HepG2 (cell line): ENCODE results near the gene SSR2. TPM values are rescaled to one million over a fixed set of nuclear protein-coding genes. Genes with fewer than 3 reads are reported as not detected.

Experiments
- ARNT2 ChIP-seq: sonication (generic); formaldehyde crosslinking; IDR thresholded peaks from 2 replicates; pipeline ENCODE4 v1.8.0; 2022; ENCODE audit warnings: mild to moderate bottlenecking, low read depth, missing genetic modification reagents, moderate library complexity
- CREM ChIP-seq, 2 experiments: sonication (generic) in 1 of 2; formaldehyde crosslinking in 1 of 2; IDR thresholded peaks; 2 replicates each; pipeline versions ENCODE4 v1.4.0 to v1.6.1; 2016 to 2020; ENCODE audit warnings: antibody characterized with exemption in 1 of 2, mild to moderate bottlenecking in 1 of 2, missing genetic modification reagents in 1 of 2
- FOXA3 ChIP-seq: IDR thresholded peaks from 2 replicates; pipeline ENCODE4 v1.6.1; 2016; ENCODE audit warnings: missing genetic modification reagents, missing compliant biosample characterization
- GZF1 ChIP-seq: sonication (generic); formaldehyde crosslinking; IDR thresholded peaks from 2 replicates; pipeline ENCODE4 v1.5.1; 2020; ENCODE audit warnings: mild to moderate bottlenecking, missing genetic modification reagents
- HNRNPL ChIP-seq: fragments of 200-400 bp; formaldehyde crosslinking; IDR thresholded peaks from 2 replicates; pipeline ENCODE4 v1.6.1; 2017; ENCODE audit warnings: mild to moderate bottlenecking, low read depth, low read length
- HNRNPLL ChIP-seq: fragments of 200-400 bp; formaldehyde crosslinking; IDR thresholded peaks from 2 replicates; pipeline ENCODE4 v1.6.1; 2017; ENCODE audit warnings: mild to moderate bottlenecking, low read depth, low read length; ENCODE audit not compliant: poor library complexity, severe bottlenecking
- PHF8 ChIP-seq: sonication (generic); formaldehyde crosslinking; IDR thresholded peaks from 2 replicates; pipeline ENCODE4 v1.5.0; 2020; ENCODE audit warnings: missing genetic modification reagents
- RAD21 ChIP-seq: fragments of 450-650 bp; formaldehyde crosslinking; IDR thresholded peaks from 2 replicates; pipeline ENCODE4 v1.5.0; 2020; ENCODE audit warnings: mild to moderate bottlenecking
- RELA ChIP-seq: sonication (generic); formaldehyde crosslinking; IDR thresholded peaks from 2 replicates; pipeline ENCODE4 v1.4.0; 2020; ENCODE audit warnings: missing genetic modification reagents
- SRF ChIP-seq: IDR thresholded peaks from 2 replicates; pipeline ENCODE4 v1.6.1; 2011; ENCODE audit warnings: mild to moderate bottlenecking, low read depth, low read length, moderate library complexity
- TARDBP ChIP-seq: sonication (generic); formaldehyde crosslinking; IDR thresholded peaks from 2 replicates; pipeline ENCODE4 v1.8.0; 2022; ENCODE audit warnings: mild to moderate bottlenecking, missing genetic modification reagents
- ZNF10 ChIP-seq: sonication (generic); formaldehyde crosslinking; IDR thresholded peaks from 2 replicates; pipeline ENCODE4 v1.4.0; 2020; ENCODE audit warnings: mild to moderate bottlenecking, low read depth, missing genetic modification reagents, borderline replicate concordance
- ZNF232 ChIP-seq: sonication (generic); formaldehyde crosslinking; IDR thresholded peaks from 2 replicates; pipeline ENCODE4 v1.4.0; 2020; ENCODE audit warnings: missing genetic modification reagents, borderline replicate concordance
- ZNF253 ChIP-seq: sonication (generic); formaldehyde crosslinking; IDR thresholded peaks from 2 replicates; pipeline ENCODE4 v1.8.0; 2022; ENCODE audit warnings: mild to moderate bottlenecking, missing genetic modification reagents, borderline replicate concordance
- ZNF275 ChIP-seq: sonication (generic); formaldehyde crosslinking; IDR thresholded peaks from 2 replicates; pipeline ENCODE4 v1.8.0; 2022; ENCODE audit warnings: missing genetic modification reagents, mild to moderate bottlenecking, inconsistent platforms, borderline replicate concordance
- ZNF335 ChIP-seq: sonication (generic); formaldehyde crosslinking; IDR thresholded peaks from 2 replicates; pipeline ENCODE4 v1.4.0; 2020; ENCODE audit warnings: missing genetic modification reagents
- ZNF451 ChIP-seq: sonication (generic); formaldehyde crosslinking; IDR thresholded peaks from 2 replicates; pipeline ENCODE4 v1.5.0; 2020; ENCODE audit warnings: mild to moderate bottlenecking, missing genetic modification reagents
- ZNF607 ChIP-seq: sonication (generic); formaldehyde crosslinking; IDR thresholded peaks from 2 replicates; pipeline ENCODE4 v1.5.1; 2020; ENCODE audit warnings: missing genetic modification reagents, mild to moderate bottlenecking, borderline replicate concordance
- polyA plus RNA-seq, 8 experiments: library from polyadenylated mRNA; depleted of rRNA in 3 of 8; stranded (reverse) in 7 of 8; unstranded in 1 of 8; fragments of >200 nt; fragmentation: Illumina TruSeq in 4 of 8; extraction: Trizol in 4 of 8; gene quantifications; 2 replicates each; pipeline versions ENCODE4 v1.2.1 to v1.2.3, GENCODE V29; 2011 to 2016; ENCODE audit warnings: low read depth in 4 of 8, missing spikeins in 1 of 8, mixed read lengths in 1 of 8; ENCODE audit not compliant: insufficient read depth in 1 of 8
- total RNA-seq, 5 experiments: library from RNA; depleted of rRNA; stranded (reverse); fragments of >200 nt; fragmentation: Illumina TruSeq; extraction: Trizol; gene quantifications; 2 replicates each; pipeline ENCODE4 v1.2.3, GENCODE V29; 2016; ENCODE audit warnings: low read depth in 1 of 5
- TF ChIP-seq, protein P1 (sequence below): sonication (generic); formaldehyde crosslinking; IDR thresholded peaks from 2 replicates; pipeline ENCODE4 v1.8.1; 2022; ENCODE audit warnings: low read depth, mild to moderate bottlenecking, missing genetic modification reagents
- TF ChIP-seq, protein P2 (sequence below): sonication (generic); formaldehyde crosslinking; IDR thresholded peaks from 2 replicates; pipeline ENCODE4 v1.4.0; 2020; ENCODE audit warnings: mild to moderate bottlenecking, missing genetic modification reagents, borderline replicate concordance

SSR2 gene
- total and polyA plus RNA-seq, 2 of the 13 experiments (the other 11 are each of a cell fraction or from before 2014, with no cell fraction given), result 284 to 461 TPM

GRCh38 chr1:156054500-156055280, 33.9 kb upstream of the SSR2 start, which contains the start of gene LAMTOR2 (continued):
- TF ChIP-seq CREM (IDR thresholded peaks at IDR 0.05) (peak; percentile 100), CREM (CRISPR knock-in tag; IDR thresholded peaks at IDR 0.05) (no peak), ZNF275 (peak; percentile 74; the same call in 1 of the 2 replicates), PHF8 (peak; percentile 96), HNRNPL (peak; percentile 72; the same call in 1 of the 2 replicates), HNRNPLL (peak; percentile 59), ZNF335 (CRISPR knock-in tag) (peak; percentile 85; the same call in 1 of the 2 replicates), ZNF10 (CRISPR knock-in tag) (no peak), ARNT2 (CRISPR knock-in tag) (peak; percentile 69; the same call in 1 of the 2 replicates), RELA (CRISPR knock-in tag) (0 out of 2 replicates have a peak, but pooled peaks have one; percentile 30), FOXA3 (CRISPR knock-in tag) (peak; percentile 57; the same call in 1 of the 2 replicates), ZNF253 (CRISPR knock-in tag) (no peak), ZNF232 (CRISPR knock-in tag) (no peak), ZNF451 (peak; percentile 50; the same call in 1 of the 2 replicates), SRF (no peak), TARDBP (CRISPR knock-in tag) (peak; percentile 75), RAD21 (CRISPR knock-in tag) (peak; percentile 59), GZF1 (no peak), ZNF607 (CRISPR knock-in tag) (0 out of 2 replicates have a peak, but pooled peaks have one; percentile 41)
- TF ChIP-seq, protein P1, sequence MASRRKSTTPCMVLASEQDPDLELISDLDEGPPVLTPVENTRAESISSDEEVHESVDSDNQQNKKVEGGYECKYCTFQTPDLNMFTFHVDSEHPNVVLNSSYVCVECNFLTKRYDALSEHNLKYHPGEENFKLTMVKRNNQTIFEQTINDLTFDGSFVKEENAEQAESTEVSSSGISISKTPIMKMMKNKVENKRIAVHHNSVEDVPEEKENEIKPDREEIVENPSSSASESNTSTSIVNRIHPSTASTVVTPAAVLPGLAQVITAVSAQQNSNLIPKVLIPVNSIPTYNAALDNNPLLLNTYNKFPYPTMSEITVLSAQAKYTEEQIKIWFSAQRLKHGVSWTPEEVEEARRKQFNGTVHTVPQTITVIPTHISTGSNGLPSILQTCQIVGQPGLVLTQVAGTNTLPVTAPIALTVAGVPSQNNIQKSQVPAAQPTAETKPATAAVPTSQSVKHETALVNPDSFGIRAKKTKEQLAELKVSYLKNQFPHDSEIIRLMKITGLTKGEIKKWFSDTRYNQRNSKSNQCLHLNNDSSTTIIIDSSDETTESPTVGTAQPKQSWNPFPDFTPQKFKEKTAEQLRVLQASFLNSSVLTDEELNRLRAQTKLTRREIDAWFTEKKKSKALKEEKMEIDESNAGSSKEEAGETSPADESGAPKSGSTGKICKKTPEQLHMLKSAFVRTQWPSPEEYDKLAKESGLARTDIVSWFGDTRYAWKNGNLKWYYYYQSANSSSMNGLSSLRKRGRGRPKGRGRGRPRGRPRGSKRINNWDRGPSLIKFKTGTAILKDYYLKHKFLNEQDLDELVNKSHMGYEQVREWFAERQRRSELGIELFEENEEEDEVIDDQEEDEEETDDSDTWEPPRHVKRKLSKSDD (CRISPR knock-in tag), result no peak
- TF ChIP-seq, protein P2, sequence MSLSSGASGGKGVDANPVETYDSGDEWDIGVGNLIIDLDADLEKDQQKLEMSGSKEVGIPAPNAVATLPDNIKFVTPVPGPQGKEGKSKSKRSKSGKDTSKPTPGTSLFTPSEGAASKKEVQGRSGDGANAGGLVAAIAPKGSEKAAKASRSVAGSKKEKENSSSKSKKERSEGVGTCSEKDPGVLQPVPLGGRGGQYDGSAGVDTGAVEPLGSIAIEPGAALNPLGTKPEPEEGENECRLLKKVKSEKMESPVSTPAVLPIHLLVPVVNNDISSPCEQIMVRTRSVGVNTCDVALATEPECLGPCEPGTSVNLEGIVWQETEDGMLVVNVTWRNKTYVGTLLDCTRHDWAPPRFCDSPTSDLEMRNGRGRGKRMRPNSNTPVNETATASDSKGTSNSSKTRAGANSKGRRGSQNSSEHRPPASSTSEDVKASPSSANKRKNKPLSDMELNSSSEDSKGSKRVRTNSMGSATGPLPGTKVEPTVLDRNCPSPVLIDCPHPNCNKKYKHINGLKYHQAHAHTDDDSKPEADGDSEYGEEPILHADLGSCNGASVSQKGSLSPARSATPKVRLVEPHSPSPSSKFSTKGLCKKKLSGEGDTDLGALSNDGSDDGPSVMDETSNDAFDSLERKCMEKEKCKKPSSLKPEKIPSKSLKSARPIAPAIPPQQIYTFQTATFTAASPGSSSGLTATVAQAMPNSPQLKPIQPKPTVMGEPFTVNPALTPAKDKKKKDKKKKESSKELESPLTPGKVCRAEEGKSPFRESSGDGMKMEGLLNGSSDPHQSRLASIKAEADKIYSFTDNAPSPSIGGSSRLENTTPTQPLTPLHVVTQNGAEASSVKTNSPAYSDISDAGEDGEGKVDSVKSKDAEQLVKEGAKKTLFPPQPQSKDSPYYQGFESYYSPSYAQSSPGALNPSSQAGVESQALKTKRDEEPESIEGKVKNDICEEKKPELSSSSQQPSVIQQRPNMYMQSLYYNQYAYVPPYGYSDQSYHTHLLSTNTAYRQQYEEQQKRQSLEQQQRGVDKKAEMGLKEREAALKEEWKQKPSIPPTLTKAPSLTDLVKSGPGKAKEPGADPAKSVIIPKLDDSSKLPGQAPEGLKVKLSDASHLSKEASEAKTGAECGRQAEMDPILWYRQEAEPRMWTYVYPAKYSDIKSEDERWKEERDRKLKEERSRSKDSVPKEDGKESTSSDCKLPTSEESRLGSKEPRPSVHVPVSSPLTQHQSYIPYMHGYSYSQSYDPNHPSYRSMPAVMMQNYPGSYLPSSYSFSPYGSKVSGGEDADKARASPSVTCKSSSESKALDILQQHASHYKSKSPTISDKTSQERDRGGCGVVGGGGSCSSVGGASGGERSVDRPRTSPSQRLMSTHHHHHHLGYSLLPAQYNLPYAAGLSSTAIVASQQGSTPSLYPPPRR (CRISPR knock-in tag), result peak; percentile 70; the same call in 1 of the 2 replicates
